Measurements from ENCODE around the gene NPRL2.

The NPRL2 gene

GRCh38 chr3:50378757-50379156 lies 28.2 kb upstream of the NPRL2 start:
- Mint-ChIP-seq H3K4me3 (no peak overlapping the region), H3K9me3 (no peaks in the 10 kb centered on the region), H3K4me1 (peaks cover 2% of the 10 kb centered on the region), H3K27ac (peak overlapping the region in 1 of 2 donors; percentile 5), H3K27me3 (no peaks in the 10 kb centered on the region)
- no peak for DNase-seq
- no peak for ATAC-seq

DNA sequence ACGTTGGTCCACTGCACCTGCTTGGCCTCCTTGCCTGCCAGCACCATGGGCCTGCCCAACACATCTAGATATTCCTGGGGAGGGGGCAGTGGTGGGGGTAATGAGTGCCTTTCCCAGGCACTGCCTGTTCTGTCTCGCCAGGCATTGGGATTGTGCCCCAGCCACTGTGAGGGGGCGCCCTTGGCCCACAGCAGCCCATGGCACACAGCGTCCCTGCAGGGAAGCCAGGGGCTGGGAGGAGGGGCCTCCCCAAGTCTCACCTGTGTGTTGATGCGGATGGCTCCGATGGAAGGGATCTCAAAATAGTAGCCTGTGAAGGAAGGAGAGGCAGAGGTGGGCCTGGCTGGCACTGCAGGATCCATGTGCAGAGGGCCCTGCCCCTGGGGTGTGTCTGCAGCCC lies 27.4 kb upstream of the NPRL2 start:
- H3K4me1 Mint-ChIP-seq = peaks cover 6% of the 10 kb centered on the region
- H3K27ac Mint-ChIP-seq = peak overlapping the region in 1 of 2 donors; percentile 77
- no peak for ATAC-seq
- no peaks in the 10 kb centered on the region for H3K9me3 Mint-ChIP-seq
- no peak overlapping the region for H3K4me3 Mint-ChIP-seq
- H3K27me3 Mint-ChIP-seq = no peaks in the 10 kb centered on the region
- DNase-seq = no peak

- Mint-ChIP-seq H3K27ac (no peak overlapping the region), H3K4me3 (no peak overlapping the region), H3K9me3 (no peaks in the 10 kb centered on the region), H3K27me3 (no peaks in the 10 kb centered on the region), H3K4me1 (peaks cover 25% of the 10 kb centered on the region)
- ATAC-seq = peak; percentile 38
- no peak for DNase-seq
These were observed 24.8 kb upstream of the NPRL2 start for GRCh38 chr3:50375258-50375931.

- H3K4me1 Mint-ChIP-seq = peaks cover 25% of the 10 kb centered on the region
- no peaks in the 10 kb centered on the region for H3K27me3 Mint-ChIP-seq
- H3K9me3 Mint-ChIP-seq = no peaks in the 10 kb centered on the region
- ATAC-seq (peak; percentile 39), DNase-seq (no peak)
- no peak overlapping the region for H3K27ac Mint-ChIP-seq
- no peak overlapping the region for H3K4me3 Mint-ChIP-seq
These were observed 24.0 kb upstream of the NPRL2 start for GRCh38 chr3:50374363-50375257.

DNA sequence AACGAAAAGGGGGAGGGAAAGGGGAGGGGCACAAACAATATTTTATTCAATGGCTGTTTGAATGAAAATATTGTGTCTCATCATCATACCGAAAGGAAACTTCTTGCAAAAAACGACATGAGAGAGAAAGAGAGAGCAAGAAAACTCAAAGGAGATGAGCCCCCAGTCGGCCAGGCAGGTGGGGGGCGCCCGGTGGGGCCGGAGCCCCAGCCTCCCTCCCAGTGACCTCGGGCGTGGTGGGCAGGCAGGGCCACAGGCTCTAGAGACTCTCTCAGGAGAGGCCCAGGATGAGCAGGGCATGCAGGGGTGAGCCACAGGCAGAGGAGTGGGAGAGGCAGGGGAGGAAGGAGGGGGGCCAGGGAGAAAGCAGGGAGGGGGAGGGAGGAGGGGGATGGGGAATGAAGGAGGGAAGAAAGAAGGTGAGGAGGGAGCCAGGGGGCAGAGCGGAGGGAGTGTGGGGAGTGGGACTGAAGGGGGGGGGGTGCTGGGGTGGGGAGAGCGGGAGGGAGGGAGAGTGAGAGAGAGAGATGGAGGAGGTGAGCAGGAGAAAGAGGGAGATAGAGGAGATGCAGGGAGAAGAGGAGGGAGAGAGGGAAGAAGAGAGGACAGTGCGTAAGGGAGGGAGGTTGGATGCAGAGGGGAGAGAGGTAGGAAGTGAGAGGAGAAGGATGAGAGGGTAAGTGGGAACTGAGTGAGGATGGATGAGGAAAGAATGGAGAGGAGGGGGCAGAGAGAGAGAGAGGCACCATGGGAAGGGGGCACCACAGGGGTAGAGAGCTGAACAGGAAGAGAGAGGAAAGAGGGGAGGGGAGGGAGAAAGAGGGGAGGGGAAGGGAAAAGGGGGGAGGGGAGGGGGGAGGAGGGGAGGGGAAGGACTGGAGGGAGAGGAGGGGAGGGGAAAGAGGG lies 22.8 kb upstream of the NPRL2 start:
- ATAC-seq (no peak), DNase-seq (no peak)
- Mint-ChIP-seq H3K27me3 (no peaks in the 10 kb centered on the region), H3K27ac (peak overlapping the region; percentile 32 to 58), H3K9me3 (no peaks in the 10 kb centered on the region), H3K4me1 (peaks cover 33% of the 10 kb centered on the region), H3K4me3 (no peak overlapping the region)

- peaks cover 36% of the 10 kb centered on the region for H3K4me1 Mint-ChIP-seq
- peak overlapping the region in 1 of 2 donors; percentile 69 for H3K27ac Mint-ChIP-seq
- no peak overlapping the region for H3K4me3 Mint-ChIP-seq
- H3K9me3 Mint-ChIP-seq = no peaks in the 10 kb centered on the region
- DNase-seq = no peak
- no peak for ATAC-seq
- no peaks in the 10 kb centered on the region for H3K27me3 Mint-ChIP-seq
These were observed 21.8 kb upstream of the NPRL2 start for GRCh38 chr3:50372349-50372748.

DNA sequence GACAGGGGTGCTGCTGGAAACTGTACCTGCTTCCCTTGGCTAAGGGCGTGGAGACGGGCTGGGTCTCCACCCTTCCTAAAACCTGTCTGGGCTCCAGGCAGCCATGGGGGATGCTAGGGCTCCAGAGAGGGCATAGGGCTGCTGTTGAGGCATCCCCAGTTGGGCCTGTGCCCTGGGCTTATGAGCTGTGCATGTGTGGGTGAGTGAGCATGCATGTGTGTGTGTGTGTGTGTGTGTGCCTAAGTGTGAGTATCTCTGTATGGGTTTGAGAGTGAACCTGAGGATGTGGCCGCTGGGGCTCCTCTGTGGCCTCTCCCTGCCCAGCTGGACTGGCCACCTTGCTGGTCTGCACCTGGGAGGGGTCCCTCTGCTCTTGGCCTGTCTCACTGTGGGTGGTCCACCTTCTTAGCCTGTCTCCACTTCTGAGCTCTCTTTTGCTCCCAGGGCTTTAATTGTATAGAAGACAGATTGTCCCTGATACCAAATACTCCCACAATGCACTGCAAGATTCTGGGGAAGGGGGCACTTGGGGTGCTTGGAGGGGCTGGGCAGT lies 20.6 kb upstream of the NPRL2 start:
- no peaks in the 10 kb centered on the region for H3K27me3 Mint-ChIP-seq
- H3K27ac Mint-ChIP-seq = no peak overlapping the region
- no peaks in the 10 kb centered on the region for H3K9me3 Mint-ChIP-seq
- DNase-seq (no peak), ATAC-seq (no peak)
- H3K4me3 Mint-ChIP-seq = no peak overlapping the region
- peaks cover 42% of the 10 kb centered on the region for H3K4me1 Mint-ChIP-seq

GRCh38 chr3:50370594-50370993 lies 20.0 kb upstream of the NPRL2 start:
- Mint-ChIP-seq H3K9me3 (no peaks in the 10 kb centered on the region), H3K4me3 (no peak overlapping the region), H3K4me1 (peaks cover 48% of the 10 kb centered on the region), H3K27me3 (no peaks in the 10 kb centered on the region), H3K27ac (no peak overlapping the region)
- DNase-seq (no peak), ATAC-seq (no peak)

DNA sequence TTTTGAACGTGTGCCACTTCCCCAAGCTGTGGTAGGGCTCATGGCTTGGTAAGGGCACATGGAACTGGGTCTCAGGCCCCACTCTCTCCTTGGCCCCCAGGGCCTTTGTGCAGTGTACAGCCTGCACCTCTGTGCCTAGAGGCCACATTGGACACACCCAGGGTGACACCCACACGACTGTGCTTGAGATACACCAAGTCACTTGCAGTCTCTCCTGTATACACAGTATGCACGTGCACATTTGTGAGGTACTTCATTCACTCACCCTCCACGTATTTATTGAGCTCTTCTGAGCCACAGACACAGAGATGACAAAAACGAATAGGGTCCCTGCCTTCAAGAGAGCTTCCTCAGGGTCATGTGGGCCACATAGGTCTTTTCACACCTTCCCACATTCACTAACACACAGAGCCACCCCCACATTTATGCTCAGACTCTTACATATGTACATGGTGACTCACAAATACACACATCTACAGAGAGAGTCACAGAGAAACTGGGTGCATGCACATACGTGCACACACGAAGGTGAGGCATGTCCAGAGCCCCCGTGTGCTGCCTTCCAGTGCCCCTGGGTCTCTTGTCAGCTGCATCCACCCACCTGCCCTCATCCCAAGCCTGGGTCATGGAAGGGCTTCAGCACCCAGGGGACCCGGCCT lies 18.6 kb upstream of the NPRL2 start:
- H3K9me3 Mint-ChIP-seq = no peaks in the 10 kb centered on the region
- no peak for DNase-seq
- H3K27ac Mint-ChIP-seq = peak overlapping the region in 1 of 2 donors; percentile 57
- ATAC-seq = no peak
- peaks cover 59% of the 10 kb centered on the region for H3K4me1 Mint-ChIP-seq
- H3K4me3 Mint-ChIP-seq = no peak overlapping the region
- no peaks in the 10 kb centered on the region for H3K27me3 Mint-ChIP-seq

DNA sequence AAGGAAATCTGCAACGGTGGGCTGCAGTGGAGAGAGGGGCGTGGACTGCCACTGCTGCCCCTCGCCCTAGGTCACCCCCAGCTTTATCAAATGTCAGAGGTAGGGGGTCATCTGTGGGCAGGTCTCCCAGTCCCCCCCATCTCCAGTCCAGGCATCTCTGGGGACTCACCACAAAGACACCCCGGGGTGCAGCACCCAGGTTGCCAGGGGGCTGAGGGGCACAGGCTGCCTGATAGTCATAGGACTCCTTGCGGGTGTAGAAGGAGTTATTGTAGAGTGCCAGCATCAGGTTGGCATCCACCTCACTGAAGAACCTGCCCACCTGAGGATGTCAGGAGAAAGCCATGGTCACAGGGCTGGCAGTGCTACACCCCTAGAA lies 15.3 kb upstream of the NPRL2 start:
- Mint-ChIP-seq H3K4me3 (peak overlapping the region; percentile 85 to 90), H3K4me1 (peaks cover 38% of the 10 kb centered on the region), H3K9me3 (no peaks in the 10 kb centered on the region), H3K27me3 (no peaks in the 10 kb centered on the region), H3K27ac (peak overlapping the region; percentile 74 to 94)
- ATAC-seq = no peak
- DNase-seq = no peak

DNA sequence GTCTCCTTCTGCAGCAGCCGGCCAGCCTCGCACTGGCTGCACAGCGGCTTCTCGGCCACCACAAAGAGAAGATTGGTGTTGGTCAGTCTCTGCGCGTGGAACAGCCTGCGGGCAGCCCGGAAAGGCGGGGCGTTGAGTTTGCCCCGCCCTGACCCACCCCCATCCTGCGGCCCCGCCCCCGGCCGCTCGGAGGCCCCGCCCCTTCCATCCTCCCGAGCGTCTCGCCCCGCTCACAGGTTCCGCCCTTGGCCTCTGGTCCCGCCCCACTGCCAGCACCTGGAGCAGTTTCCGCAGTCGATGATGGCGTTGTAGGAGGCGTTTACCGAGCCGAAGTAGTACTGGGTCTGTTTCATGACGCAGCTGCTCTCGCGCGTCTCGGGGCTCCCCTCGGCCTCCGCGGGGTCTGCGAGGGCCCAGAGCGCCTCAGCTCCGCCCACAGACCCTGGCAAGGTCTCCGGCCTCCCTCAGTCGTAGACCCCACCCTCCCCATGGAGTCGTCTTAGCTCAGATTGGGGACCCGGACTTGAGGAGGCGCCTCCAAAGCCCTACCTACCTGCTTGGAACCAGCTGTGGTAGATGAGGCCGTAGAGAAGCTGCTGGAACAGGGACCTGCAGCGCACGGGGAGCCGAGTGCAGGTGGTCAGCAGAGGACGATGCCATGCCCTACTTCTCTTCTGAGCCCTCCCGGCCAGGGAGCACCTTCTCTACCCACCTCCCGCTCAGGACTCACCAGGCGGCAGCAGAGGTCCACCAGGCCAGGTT lies 14.7 kb upstream of the NPRL2 start:
- H3K27me3 Mint-ChIP-seq = no peaks in the 10 kb centered on the region
- peaks cover 38% of the 10 kb centered on the region for H3K4me1 Mint-ChIP-seq
- peak overlapping the region; percentile 74 to 94 for H3K27ac Mint-ChIP-seq
- peak; percentile 95 for ATAC-seq
- DNase-seq = peak; percentile 88 to 92
- H3K9me3 Mint-ChIP-seq = no peaks in the 10 kb centered on the region
- peak overlapping the region; percentile 85 to 90 for H3K4me3 Mint-ChIP-seq

GRCh38 chr3:50364573-50365079 lies 14.1 kb upstream of the NPRL2 start:
- Mint-ChIP-seq H3K27ac (no peak overlapping the region), H3K4me3 (peak overlapping the region; percentile 85 to 90), H3K9me3 (no peaks in the 10 kb centered on the region), H3K4me1 (peaks cover 44% of the 10 kb centered on the region), H3K27me3 (no peaks in the 10 kb centered on the region)
- ATAC-seq = peak; percentile 35
- no peak for DNase-seq

DNA sequence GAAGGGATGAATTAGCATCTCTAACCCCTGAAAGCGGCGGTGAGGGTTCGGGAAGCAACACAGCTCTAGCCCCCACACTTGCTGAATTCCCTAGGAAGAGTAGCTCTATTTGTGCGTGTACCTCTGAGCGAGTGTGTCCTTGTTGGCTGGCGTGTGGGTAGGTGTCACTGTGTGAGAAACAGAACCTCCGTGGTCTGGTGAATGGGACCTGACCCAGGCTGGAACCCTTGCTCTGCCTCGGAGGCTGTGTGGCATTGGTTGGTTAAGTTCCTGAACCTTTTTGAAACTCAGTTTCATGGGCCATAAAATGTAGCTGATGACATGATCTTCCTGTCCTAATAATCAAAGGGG lies 9.2 kb upstream of the NPRL2 start:
- no peaks in the 10 kb centered on the region for H3K27me3 Mint-ChIP-seq
- H3K9me3 Mint-ChIP-seq = no peaks in the 10 kb centered on the region
- ATAC-seq = peak; percentile 32
- peak overlapping the region; percentile 97 to 99 for H3K4me3 Mint-ChIP-seq
- peak overlapping the region; percentile 98 to 99 for H3K27ac Mint-ChIP-seq
- H3K4me1 Mint-ChIP-seq = peaks cover 62% of the 10 kb centered on the region
- DNase-seq = no peak
